H1 (cell line): Measurements from ENCODE around the gene SNRNP70. TPM values are rescaled to one million over a fixed set of nuclear protein-coding genes. Genes with fewer than 3 reads are reported as not detected.

ENCODE experiments used
- CTBP2 ChIP-seq: IDR thresholded peaks from 2 replicates; pipeline ENCODE4 v1.7.0; 2011; ENCODE audit warnings: borderline replicate concordance, mild to moderate bottlenecking, moderate library complexity, mixed read lengths, low read length; ENCODE audit not compliant: insufficient read depth, insufficient read length
- HDAC2 ChIP-seq, 2 experiments: fragments of 300-600 bp in 1 of 2; sonication (generic) in 1 of 2; IDR thresholded peaks; 2 replicates each; pipeline ENCODE4 v1.6.1; 2011 to 2012; ENCODE audit warnings: low read depth in 2 of 2, low read length in 2 of 2, mild to moderate bottlenecking in 2 of 2, moderate library complexity in 2 of 2, borderline replicate concordance in 1 of 2, inconsistent platforms in 1 of 2
- HDAC6 ChIP-seq: IDR thresholded peaks from one replicate; pipeline ENCODE4 v1.7.1; 2012; ENCODE audit warnings: low read depth, mild to moderate bottlenecking, inconsistent platforms, low read length, moderate library complexity
- KDM1A ChIP-seq: fragments of 200-600, 300-600 bp; sonication (generic); IDR thresholded peaks from 2 replicates; pipeline ENCODE4 v1.7.1; 2016; ENCODE audit warnings: mild to moderate bottlenecking, low read length, borderline replicate concordance
- POLR2AphosphoS5 ChIP-seq: IDR thresholded peaks from 2 replicates; pipeline ENCODE4 v1.6.1; 2011; ENCODE audit warnings: low read depth, low read length
- RXRA ChIP-seq: IDR thresholded peaks from 2 replicates; pipeline ENCODE4 v1.6.1; 2011; ENCODE audit warnings: low read depth, mild to moderate bottlenecking, low read length, moderate library complexity; ENCODE audit not compliant: insufficient read depth
- SAP30 ChIP-seq: fragments of 300-600 bp; sonication (generic); IDR thresholded peaks from 2 replicates; pipeline ENCODE4 v1.7.1; 2012; ENCODE audit warnings: low read length, moderate library complexity, mild to moderate bottlenecking, inconsistent platforms; ENCODE audit not compliant: insufficient read depth, insufficient replicate concordance
- SIN3A ChIP-seq, 2 experiments: IDR thresholded peaks in 1 of 2; conservative IDR thresholded peaks in 1 of 2; 2 replicates each; pipeline ENCODE4 v1.6.1; 2011 to 2012; ENCODE audit warnings: low read length in 2 of 2, improper control_type of control experiment in 1 of 2, low read depth in 1 of 2, mild to moderate bottlenecking in 1 of 2
- SP1 ChIP-seq: IDR thresholded peaks from 2 replicates; pipeline ENCODE4 v1.6.1; 2011; ENCODE audit warnings: low read depth, low read length
- TAF1 ChIP-seq: IDR thresholded peaks from 2 replicates; pipeline ENCODE4 v1.6.1; 2011; ENCODE audit warnings: mild to moderate bottlenecking, low read depth, low read length
- polyA plus RNA-seq, 7 experiments: library from polyadenylated mRNA; depleted of rRNA in 3 of 7; stranded (reverse) in 5 of 7; unstranded in 2 of 7; fragments of >200 nt in 5 of 7; fragments of 200-250 nt in 2 of 7; gene quantifications; 1 replicate in 5 of 7; 2 replicates in 1 of 7; 4 replicates in 1 of 7; pipeline versions ENCODE4 v1.2.1 to v1.2.3, GENCODE V29; 2011 to 2013; ENCODE audit warnings: missing spikeins in 2 of 7, mixed read lengths in 2 of 7
- total RNA-seq: library from RNA; stranded (reverse); fragmentation: NEBNext Ultra II Directional; extraction: Animal tissue kit (Norgen Biotek cat#: 25700); gene quantifications from 2 replicates; pipeline ENCODE4 v1.2.1, GENCODE V29; 2021
- TF ChIP-seq, protein P1 (sequence below), 3 experiments: IDR thresholded peaks; 1 replicate in 2 of 3; 2 replicates in 1 of 3; pipeline versions ENCODE4 v1.5.1 to v1.6.1; 2011; ENCODE audit warnings: low read length in 3 of 3, mild to moderate bottlenecking in 3 of 3, inconsistent platforms in 2 of 3, low read depth in 1 of 3, moderate library complexity in 1 of 3; ENCODE audit not compliant: insufficient read depth in 1 of 3; ENCODE audit errors: control extremely low read depth in 1 of 3
- TF ChIP-seq, protein P2 (sequence below): IDR thresholded peaks from 2 replicates; pipeline ENCODE4 v1.6.1; 2012; ENCODE audit warnings: inconsistent platforms

The SNRNP70 gene
- total and polyA plus RNA-seq, 2 of the 8 experiments (the other 6 are each of a cell fraction or from before 2014, with no cell fraction given), result 231 to 235 TPM

DNA sequence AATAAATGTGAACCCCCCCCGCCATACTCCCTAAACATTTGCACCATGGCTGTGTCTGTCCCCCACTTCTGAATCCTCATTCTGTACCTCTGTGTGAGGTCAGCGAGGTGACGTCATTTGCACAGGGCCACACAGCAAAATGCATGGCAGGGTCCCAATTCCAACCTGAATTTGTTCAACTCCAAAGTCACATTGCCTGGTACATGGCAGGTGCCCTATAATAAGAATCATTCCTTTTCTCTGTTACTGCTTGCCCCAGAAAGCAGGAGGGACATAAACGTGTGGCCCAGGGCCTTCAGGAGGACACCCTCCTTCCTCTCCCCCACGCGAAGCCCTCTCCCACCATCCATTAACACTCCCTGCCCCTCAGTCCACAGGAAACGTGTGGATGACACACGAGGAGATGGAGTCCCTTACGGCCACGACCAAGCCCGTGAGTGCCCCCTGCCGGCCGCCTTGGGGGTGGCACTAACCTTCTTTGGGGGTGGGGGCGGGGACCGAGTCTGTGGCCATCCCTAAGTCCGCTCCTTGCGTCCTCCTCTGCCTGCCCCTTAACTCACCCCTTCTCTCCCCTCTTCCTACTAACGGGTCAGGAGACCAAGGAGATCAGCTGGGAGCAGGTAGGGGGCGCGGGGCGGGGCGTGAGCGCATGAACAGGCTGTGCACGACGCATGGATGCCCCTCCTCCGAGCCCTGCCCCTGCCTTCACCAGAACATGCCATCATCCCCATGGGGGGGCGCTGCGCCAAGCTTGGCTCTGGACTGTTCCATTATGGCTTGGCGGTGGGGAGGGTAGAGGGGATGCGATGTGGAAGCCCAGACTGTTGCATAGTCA lies 60.5 kb downstream of the SNRNP70 start (continued):
- TF ChIP-seq SIN3A (conservative IDR thresholded peaks at IDR 0.05 in 1 of 2, IDR thresholded peaks at IDR 0.05 in 1 of 2; ENCODE audit: low read depth in 1 of 2, low read length in 2 of 2) (no peak), KDM1A (peak; percentile 13; the same call in 1 of the 2 replicates), HDAC2 (IDR thresholded peaks at IDR 0.05; ENCODE audit: borderline replicate concordance in 1 of 2, low read depth in 2 of 2, low read length in 2 of 2) (no peak), CTBP2 (peak; percentile 44), SP1 (peak; percentile 68), SAP30 (no peak), RXRA (no peak), TAF1 (0 out of 2 replicates have a peak, but pooled peaks have one; percentile 19), POLR2AphosphoS5 (0 out of 2 replicates have a peak, but pooled peaks have one; percentile 9), HDAC6 (no peak)
- TF ChIP-seq, protein P1, sequence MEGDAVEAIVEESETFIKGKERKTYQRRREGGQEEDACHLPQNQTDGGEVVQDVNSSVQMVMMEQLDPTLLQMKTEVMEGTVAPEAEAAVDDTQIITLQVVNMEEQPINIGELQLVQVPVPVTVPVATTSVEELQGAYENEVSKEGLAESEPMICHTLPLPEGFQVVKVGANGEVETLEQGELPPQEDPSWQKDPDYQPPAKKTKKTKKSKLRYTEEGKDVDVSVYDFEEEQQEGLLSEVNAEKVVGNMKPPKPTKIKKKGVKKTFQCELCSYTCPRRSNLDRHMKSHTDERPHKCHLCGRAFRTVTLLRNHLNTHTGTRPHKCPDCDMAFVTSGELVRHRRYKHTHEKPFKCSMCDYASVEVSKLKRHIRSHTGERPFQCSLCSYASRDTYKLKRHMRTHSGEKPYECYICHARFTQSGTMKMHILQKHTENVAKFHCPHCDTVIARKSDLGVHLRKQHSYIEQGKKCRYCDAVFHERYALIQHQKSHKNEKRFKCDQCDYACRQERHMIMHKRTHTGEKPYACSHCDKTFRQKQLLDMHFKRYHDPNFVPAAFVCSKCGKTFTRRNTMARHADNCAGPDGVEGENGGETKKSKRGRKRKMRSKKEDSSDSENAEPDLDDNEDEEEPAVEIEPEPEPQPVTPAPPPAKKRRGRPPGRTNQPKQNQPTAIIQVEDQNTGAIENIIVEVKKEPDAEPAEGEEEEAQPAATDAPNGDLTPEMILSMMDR (IDR thresholded peaks at IDR 0.05; ENCODE audit: control extremely low read depth in 1 of 3, insufficient read depth in 1 of 3, low read depth in 1 of 3, low read length in 3 of 3), result peak; percentile 66 to 91 (median 73)
- TF ChIP-seq, protein P2, sequence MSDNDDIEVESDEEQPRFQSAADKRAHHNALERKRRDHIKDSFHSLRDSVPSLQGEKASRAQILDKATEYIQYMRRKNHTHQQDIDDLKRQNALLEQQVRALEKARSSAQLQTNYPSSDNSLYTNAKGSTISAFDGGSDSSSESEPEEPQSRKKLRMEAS, result peak; percentile 43; the same call in 1 of the 2 replicates
- TF ChIP-seq, all 59 proteins: peak for 14
